LNCAP (cell line): ENCODE measurements around the gene MYBPH.

Source experiments
- TF ChIP-seq, protein P1 (sequence below): fragments of 450-650 bp; IDR thresholded peaks from 2 replicates; pipeline ENCODE4 v1.5.1; 2017; ENCODE audit warnings: mild to moderate bottlenecking

Gene MYBPH

DNA sequence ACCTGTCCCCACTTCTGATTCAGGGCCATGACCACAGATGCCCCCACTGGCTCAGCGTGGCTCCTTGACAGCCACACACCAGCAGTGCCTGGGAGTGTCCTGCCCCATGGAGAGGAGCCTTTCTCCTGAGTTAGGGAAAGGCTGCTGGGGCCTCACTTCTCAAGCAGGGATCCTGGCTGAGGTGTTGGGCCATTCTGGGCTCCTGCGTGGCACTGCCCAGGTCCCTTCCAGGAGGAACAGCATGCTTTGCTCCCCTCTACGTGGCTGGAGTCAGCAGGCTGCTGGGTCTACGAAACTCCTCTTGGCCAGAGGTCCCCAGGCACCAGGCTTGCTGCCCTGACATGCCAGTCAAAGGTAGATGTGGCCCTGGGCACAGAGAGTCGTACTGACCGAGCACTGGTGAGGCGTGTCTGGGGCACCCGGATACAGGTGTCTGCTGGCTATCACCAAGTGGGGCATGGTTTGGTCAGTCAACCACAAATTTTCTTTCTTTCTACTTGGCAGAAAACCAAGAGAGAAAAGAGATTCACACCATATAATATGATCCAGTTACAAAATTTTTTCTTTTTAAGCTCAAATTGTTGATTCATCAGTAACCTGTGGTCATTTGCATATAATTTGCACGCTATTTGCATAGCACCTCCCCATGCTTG is 44.0 kb downstream of the MYBPH start:
- TF ChIP-seq, protein P1, sequence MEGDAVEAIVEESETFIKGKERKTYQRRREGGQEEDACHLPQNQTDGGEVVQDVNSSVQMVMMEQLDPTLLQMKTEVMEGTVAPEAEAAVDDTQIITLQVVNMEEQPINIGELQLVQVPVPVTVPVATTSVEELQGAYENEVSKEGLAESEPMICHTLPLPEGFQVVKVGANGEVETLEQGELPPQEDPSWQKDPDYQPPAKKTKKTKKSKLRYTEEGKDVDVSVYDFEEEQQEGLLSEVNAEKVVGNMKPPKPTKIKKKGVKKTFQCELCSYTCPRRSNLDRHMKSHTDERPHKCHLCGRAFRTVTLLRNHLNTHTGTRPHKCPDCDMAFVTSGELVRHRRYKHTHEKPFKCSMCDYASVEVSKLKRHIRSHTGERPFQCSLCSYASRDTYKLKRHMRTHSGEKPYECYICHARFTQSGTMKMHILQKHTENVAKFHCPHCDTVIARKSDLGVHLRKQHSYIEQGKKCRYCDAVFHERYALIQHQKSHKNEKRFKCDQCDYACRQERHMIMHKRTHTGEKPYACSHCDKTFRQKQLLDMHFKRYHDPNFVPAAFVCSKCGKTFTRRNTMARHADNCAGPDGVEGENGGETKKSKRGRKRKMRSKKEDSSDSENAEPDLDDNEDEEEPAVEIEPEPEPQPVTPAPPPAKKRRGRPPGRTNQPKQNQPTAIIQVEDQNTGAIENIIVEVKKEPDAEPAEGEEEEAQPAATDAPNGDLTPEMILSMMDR, result no peak

DNA sequence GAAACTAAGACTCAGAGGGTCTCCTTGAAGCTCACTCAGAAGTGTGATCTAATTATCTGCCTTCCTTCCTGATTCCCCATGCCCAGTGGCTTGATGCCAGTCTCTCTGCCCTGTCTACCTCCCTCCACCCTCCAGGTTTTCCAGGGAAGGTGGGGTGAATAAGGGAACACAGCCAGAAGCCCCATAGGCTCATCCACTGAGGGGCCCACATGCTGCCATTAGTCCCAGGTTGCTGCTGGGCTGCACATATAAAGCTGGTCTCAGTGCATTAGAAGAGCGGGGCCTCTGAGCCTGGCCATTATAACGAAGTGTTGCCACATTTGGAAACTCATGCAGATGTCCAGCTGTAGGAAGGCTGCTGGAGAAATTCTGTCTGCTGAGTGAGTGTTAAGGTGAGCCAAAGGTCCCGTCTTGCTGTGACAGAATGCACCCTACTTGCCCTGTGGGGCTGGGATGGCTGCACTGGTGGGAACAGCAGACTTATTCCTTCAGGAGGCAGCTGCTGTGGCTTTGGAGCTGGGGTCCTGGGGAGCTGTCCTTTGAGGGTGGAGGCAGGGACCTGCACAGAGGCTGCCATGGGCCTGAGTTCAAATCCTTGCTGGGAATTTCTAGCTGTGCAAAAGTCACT is 45.2 kb downstream of the MYBPH start:
- TF ChIP-seq, protein P1, result no peak

DNA sequence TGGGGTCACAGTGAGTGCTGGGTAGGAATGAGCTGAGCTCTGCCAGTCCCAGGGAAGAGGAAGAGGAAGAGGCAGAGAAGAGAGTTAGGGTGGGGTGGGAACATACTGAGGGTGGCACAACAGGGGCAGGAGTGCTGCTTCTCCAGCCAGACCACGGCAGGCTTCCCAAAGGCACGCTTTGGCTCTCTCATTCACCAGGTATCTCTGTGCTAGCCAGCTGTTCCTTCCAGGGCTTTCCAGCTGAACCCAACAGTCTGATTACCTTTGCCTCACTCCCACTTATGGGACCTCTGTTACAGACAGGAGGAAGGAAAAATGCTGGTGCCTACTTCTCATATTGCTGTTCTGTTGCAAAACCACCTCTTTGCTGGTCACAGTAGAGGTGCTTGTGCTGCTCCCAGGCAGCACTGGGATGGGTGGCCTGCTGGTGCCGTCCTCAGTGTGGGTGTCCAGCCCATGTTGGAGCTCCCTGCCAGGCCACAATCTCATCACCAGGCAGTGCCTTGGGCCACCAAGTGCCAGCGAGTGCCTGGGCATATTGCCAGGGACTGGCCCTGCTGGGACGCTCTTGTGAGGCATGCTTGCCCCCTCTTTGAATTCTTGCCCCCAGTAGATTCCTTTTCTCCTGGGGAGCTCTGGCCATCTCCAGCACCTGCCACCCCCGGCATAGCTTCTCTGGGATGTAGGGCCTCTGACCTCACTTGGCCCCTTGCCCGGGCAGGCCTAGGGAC is 46.0 kb downstream of the MYBPH start:
- TF ChIP-seq, protein P1, result no peak

DNA sequence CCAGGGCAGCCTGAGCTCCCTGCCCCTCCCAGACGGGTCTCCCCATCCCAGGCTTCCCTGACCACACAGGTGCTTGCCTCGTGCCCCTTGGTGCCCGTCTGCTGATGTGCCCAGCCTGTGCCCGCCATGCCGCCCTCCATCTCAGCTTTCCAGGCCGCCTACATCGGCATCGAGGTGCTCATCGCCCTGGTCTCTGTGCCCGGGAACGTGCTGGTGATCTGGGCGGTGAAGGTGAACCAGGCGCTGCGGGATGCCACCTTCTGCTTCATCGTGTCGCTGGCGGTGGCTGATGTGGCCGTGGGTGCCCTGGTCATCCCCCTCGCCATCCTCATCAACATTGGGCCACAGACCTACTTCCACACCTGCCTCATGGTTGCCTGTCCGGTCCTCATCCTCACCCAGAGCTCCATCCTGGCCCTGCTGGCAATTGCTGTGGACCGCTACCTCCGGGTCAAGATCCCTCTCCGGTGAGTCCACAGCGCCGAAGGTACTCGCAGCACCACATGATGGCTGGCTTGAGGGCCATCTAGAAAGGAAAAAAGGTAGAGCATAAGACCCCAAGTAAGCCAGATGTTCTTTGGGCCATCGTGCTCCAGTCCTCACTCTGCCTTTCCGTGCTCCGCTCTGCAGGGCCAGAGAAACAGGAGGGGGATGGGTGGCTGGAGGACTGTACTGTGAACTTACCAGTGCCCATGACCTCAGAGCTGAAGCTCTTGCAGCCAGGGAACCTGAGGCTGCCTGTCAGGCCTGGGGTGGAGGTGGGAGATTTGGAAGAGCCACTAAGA is 46.7 kb downstream of the MYBPH start:
- TF ChIP-seq, protein P1, result no peak

DNA sequence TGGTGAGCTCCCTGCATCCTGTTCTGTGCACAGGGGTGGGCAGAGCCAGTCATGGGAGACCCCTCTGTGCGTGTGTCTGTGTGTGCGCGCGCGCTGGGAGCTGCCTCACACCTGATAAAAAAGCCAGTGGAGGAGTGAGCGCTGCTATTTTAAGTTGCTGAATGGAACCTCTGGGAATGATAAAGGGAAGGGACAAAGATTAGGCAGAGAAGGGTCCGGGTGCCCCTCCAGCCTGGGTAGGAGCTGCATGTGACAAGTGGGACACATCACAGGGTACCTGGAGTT is 47.3 kb downstream of the MYBPH start:
- TF ChIP-seq, protein P1, result no peak

DNA sequence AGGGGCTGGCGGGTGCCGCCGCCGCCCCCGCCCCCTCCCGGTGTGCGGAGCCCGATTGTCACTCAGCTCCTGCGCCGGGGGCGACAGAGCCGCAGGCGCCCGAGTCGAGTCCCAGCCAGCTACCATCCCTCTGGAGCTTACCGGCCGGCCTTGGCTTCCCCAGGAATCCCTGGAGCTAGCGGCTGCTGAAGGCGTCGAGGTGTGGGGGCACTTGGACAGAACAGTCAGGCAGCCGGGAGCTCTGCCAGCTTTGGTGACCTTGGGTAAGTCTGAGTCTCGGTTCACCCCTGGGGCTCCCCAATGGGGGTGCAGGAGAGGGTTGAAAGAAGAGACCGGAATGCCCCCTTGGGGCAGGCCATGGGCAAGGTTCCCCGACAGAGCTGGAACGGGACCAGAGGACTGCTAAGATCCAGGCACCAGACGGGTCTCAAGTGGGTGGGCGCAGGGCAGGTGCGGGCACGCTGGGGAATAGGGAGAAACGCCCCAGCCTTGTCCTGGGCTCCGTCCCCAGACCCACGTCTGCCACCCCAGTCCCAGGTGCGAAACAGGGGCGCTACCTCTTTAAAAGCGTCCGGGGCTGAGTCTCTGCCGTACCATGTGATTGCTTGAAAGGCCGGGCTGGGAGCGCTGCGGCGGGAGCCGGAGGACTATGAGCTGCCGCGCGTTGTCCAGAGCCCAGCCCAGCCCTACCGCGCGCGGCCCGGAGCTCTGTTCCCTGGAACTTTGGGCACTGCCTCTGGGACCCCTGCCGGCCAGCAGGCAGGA is 47.8 kb downstream of the MYBPH start, which contains the start of gene ADORA1:
TSS of gene ADORA1 (plus strand) at position 61 of the 765 bp plus-strand sequence. CDS start 1,116 bp downstream, outside the sequence.
- TF ChIP-seq, protein P1, result no peak
